Activated naive CD4-positive, alpha-beta T cell treated with anti-CD3 and anti-CD28 coated beads, Interleukin-2, amount 50 U/mL, for 24 hours (primary cell): ENCODE results near the gene PGLYRP2.

Experiments
- H3K27ac Mint-ChIP-seq: one replicate; pipeline ENCODE4 v1.8.0; 2021; ENCODE audit warnings: mild to moderate bottlenecking, mixed read lengths
- H3K27me3 Mint-ChIP-seq: one replicate; pipeline ENCODE4 v1.8.0; 2021; ENCODE audit warnings: mixed read lengths
- H3K36me3 Mint-ChIP-seq: one replicate; pipeline ENCODE4 v1.8.0; 2021; ENCODE audit warnings: mixed read lengths
- H3K4me1 Mint-ChIP-seq: one replicate; pipeline ENCODE4 v1.8.0; 2021; ENCODE audit warnings: mixed read lengths
- H3K4me3 Mint-ChIP-seq: one replicate; pipeline ENCODE4 v1.8.0; 2021; ENCODE audit warnings: mild to moderate bottlenecking, mixed read lengths
- H3K9me3 Mint-ChIP-seq: one replicate; pipeline ENCODE4 v1.8.0; 2021; ENCODE audit warnings: mixed read lengths

Gene PGLYRP2

GRCh38 chr19:15452111-15453047 lies 26.9 kb downstream of the PGLYRP2 start:
- no peaks in the 10 kb centered on the region for H3K27me3 Mint-ChIP-seq
- no peaks in the 10 kb centered on the region for H3K9me3 Mint-ChIP-seq
- H3K36me3 Mint-ChIP-seq, result peaks cover 9% of the 10 kb centered on the region
- H3K4me3 Mint-ChIP-seq, result no peak overlapping the region
- peaks cover 34% of the 10 kb centered on the region for H3K4me1 Mint-ChIP-seq
- H3K27ac Mint-ChIP-seq, result peak overlapping the region; percentile 17

- peaks cover 34% of the 10 kb centered on the region for H3K4me1 Mint-ChIP-seq
- H3K4me3 Mint-ChIP-seq, result peak overlapping the region; percentile 81
- peak overlapping the region; percentile 85 for H3K27ac Mint-ChIP-seq
- no peaks in the 10 kb centered on the region for H3K9me3 Mint-ChIP-seq
- no peaks in the 10 kb centered on the region for H3K27me3 Mint-ChIP-seq
- peaks cover 9% of the 10 kb centered on the region for H3K36me3 Mint-ChIP-seq
Measured at GRCh38 chr19:15450528-15450890, 28.8 kb downstream of the PGLYRP2 start.

- Mint-ChIP-seq H3K4me3 (peak within 1 kb of the TSS; percentile 81), H3K27ac (peak within 1 kb of the TSS; percentile 85), H3K36me3 (peaks cover 8% of the 10 kb centered on the region), H3K4me1 (peaks cover 30% of the 10 kb centered on the region), H3K27me3 (no peaks in the 10 kb centered on the region), H3K9me3 (no peaks in the 10 kb centered on the region)
Measured at GRCh38 chr19:15449620-15450527, 29.4 kb downstream of the PGLYRP2 start, which contains the start of gene WIZ. Gene WIZ, minus strand, starts transcription at chr19:15449956. Its CDS starts 1,649 bp downstream, at chr19:15448307.

- Mint-ChIP-seq H3K4me3 (peak overlapping the region; percentile 68), H3K36me3 (peaks cover 8% of the 10 kb centered on the region), H3K27ac (peak overlapping the region; percentile 83), H3K27me3 (no peaks in the 10 kb centered on the region), H3K4me1 (peaks cover 25% of the 10 kb centered on the region), H3K9me3 (no peaks in the 10 kb centered on the region)
Measured at GRCh38 chr19:15448778-15449619, 30.3 kb downstream of the PGLYRP2 start.

- no peaks in the 10 kb centered on the region for H3K27me3 Mint-ChIP-seq
- peak overlapping the region; percentile 83 for H3K27ac Mint-ChIP-seq
- no peaks in the 10 kb centered on the region for H3K9me3 Mint-ChIP-seq
- peaks cover 20% of the 10 kb centered on the region for H3K4me1 Mint-ChIP-seq
- H3K36me3 Mint-ChIP-seq, result peaks cover 3% of the 10 kb centered on the region
- H3K4me3 Mint-ChIP-seq, result peak overlapping the region; percentile 68
Measured at GRCh38 chr19:15448044-15448777, 31.1 kb downstream of the PGLYRP2 start.

- Mint-ChIP-seq H3K27ac (no peak overlapping the region), H3K4me1 (peaks cover 20% of the 10 kb centered on the region), H3K27me3 (no peaks in the 10 kb centered on the region), H3K36me3 (peaks cover 3% of the 10 kb centered on the region), H3K9me3 (no peaks in the 10 kb centered on the region), H3K4me3 (no peak overlapping the region)
Measured at GRCh38 chr19:15447057-15447456, 32.2 kb downstream of the PGLYRP2 start.

- H3K4me3 Mint-ChIP-seq, result no peak overlapping the region
Measured at GRCh38 chr19:15445807-15446376, 33.4 kb downstream of the PGLYRP2 start.

GRCh38 chr19:15445227-15445605 lies 34.1 kb downstream of the PGLYRP2 start:
- no peak overlapping the region for H3K4me3 Mint-ChIP-seq
- no peaks in the 10 kb centered on the region for H3K9me3 Mint-ChIP-seq
- no peak overlapping the region for H3K27ac Mint-ChIP-seq
- H3K27me3 Mint-ChIP-seq, result no peaks in the 10 kb centered on the region
- H3K36me3 Mint-ChIP-seq, result peaks cover under 1% of the 10 kb centered on the region
- peaks cover 9% of the 10 kb centered on the region for H3K4me1 Mint-ChIP-seq

More at GRCh38 chr19:15445807-15446376, 33.4 kb downstream of the PGLYRP2 start:
- Mint-ChIP-seq H3K27me3 (no peaks in the 10 kb centered on the region), H3K36me3 (peaks cover 2% of the 10 kb centered on the region), H3K9me3 (no peaks in the 10 kb centered on the region), H3K4me1 (peaks cover 15% of the 10 kb centered on the region), H3K27ac (no peak overlapping the region)

GRCh38 chr19:15444505-15445226 lies 34.6 kb downstream of the PGLYRP2 start:
- Mint-ChIP-seq H3K27me3 (no peaks in the 10 kb centered on the region), H3K4me1 (peaks cover 7% of the 10 kb centered on the region), H3K36me3 (no peaks in the 10 kb centered on the region), H3K9me3 (no peaks in the 10 kb centered on the region), H3K27ac (no peak overlapping the region), H3K4me3 (no peak overlapping the region)

- Mint-ChIP-seq H3K36me3 (no peaks in the 10 kb centered on the region), H3K27me3 (no peaks in the 10 kb centered on the region), H3K4me1 (peaks cover 5% of the 10 kb centered on the region), H3K9me3 (no peaks in the 10 kb centered on the region), H3K4me3 (no peak overlapping the region), H3K27ac (no peak overlapping the region)
Measured at GRCh38 chr19:15443838-15444237, 35.5 kb downstream of the PGLYRP2 start.

GRCh38 chr19:15443325-15443724 lies 36.0 kb downstream of the PGLYRP2 start:
- Mint-ChIP-seq H3K9me3 (no peaks in the 10 kb centered on the region), H3K27me3 (no peaks in the 10 kb centered on the region), H3K36me3 (no peaks in the 10 kb centered on the region), H3K4me1 (no peaks in the 10 kb centered on the region), H3K4me3 (no peak overlapping the region), H3K27ac (no peak overlapping the region)

- Mint-ChIP-seq H3K4me3 (no peak overlapping the region), H3K27me3 (no peaks in the 10 kb centered on the region), H3K9me3 (no peaks in the 10 kb centered on the region), H3K27ac (no peak overlapping the region), H3K4me1 (no peaks in the 10 kb centered on the region), H3K36me3 (no peaks in the 10 kb centered on the region)
Measured at GRCh38 chr19:15442142-15442920, 37.0 kb downstream of the PGLYRP2 start.

- Mint-ChIP-seq H3K27ac (no peak overlapping the region), H3K4me3 (no peak overlapping the region), H3K9me3 (no peaks in the 10 kb centered on the region)
Measured at GRCh38 chr19:15441317-15441716, 38.0 kb downstream of the PGLYRP2 start.

More at GRCh38 chr19:15441317-15441716, 38.0 kb downstream of the PGLYRP2 start:
- no peaks in the 10 kb centered on the region for H3K27me3 Mint-ChIP-seq
- no peaks in the 10 kb centered on the region for H3K36me3 Mint-ChIP-seq
- no peaks in the 10 kb centered on the region for H3K4me1 Mint-ChIP-seq
